HEK293 (cell line): ENCODE results near the gene UBE2V1.

Experiments used
- CTCF ChIA-PET: fragments of 350-600 bp; formaldehyde crosslinking; extraction: SDS; loops from one replicate; lab custom pipeline; 2021; ENCODE audit warnings: antibody characterized with exemption; lab: Yijun Ruan, JAX
- POLR2A ChIA-PET: fragments of 300-600 bp; formaldehyde crosslinking; extraction: SDS; loops from one replicate; lab custom pipeline; 2020; ENCODE audit warnings: antibody characterized with exemption, inconsistent platforms; lab: Yijun Ruan, JAX
- H3K27ac ChIP-seq: fragments of 200-500 bp; sonication (Bioruptor generic); 2 replicates; pipeline ENCODE4 v1.5.1; 2014; ENCODE audit warnings: low read depth, low read length, control low read depth, inconsistent platforms; ENCODE audit errors: extremely low read depth
- H3K36me3 ChIP-seq, 2 experiments: fragments of 200-500 bp in 1 of 2; sonication (Bioruptor generic) in 1 of 2; 1 replicate in 1 of 2; 2 replicates in 1 of 2; pipeline ENCODE4 v1.5.1; 2014 to 2017; ENCODE audit warnings: inconsistent platforms in 2 of 2, low read length in 2 of 2; ENCODE audit not compliant: control insufficient read depth in 2 of 2, insufficient read depth in 1 of 2
- H3K4me1 ChIP-seq: fragments of 200-500 bp; sonication (Bioruptor generic); 2 replicates; pipeline ENCODE4 v1.5.1; 2014; ENCODE audit warnings: mild to moderate bottlenecking, low read length, inconsistent platforms; ENCODE audit not compliant: control insufficient read depth, insufficient read depth
- H3K4me3 ChIP-seq: 2 replicates; pipeline ENCODE4 v1.5.1; 2011; ENCODE audit warnings: low read depth, mild to moderate bottlenecking, control low read depth, low read length, moderate library complexity
- H3K9me3 ChIP-seq: fragments of 200-500 bp; sonication (Bioruptor generic); 2 replicates; pipeline ENCODE4 v1.5.1; 2014; ENCODE audit warnings: low read depth, low read length, inconsistent platforms; ENCODE audit not compliant: control insufficient read depth, insufficient read depth
- EGR2 ChIP-seq: fragments of 450-650 bp; formaldehyde crosslinking; IDR thresholded peaks from 2 replicates; pipeline ENCODE4 v1.5.1; 2016; ENCODE audit warnings: low read depth, missing biosample characterization, missing genetic modification characterization
- GLIS1 ChIP-seq: fragments of 450-650 bp; formaldehyde crosslinking; IDR thresholded peaks from 2 replicates; pipeline ENCODE4 v1.5.1; 2016; ENCODE audit warnings: missing biosample characterization, missing genetic modification characterization
- GLIS2 ChIP-seq: fragments of 450-650 bp; formaldehyde crosslinking; IDR thresholded peaks from 2 replicates; pipeline ENCODE4 v1.5.1; 2016; ENCODE audit warnings: missing biosample characterization, missing genetic modification characterization
- HOXA7 ChIP-seq: sonication (generic); formaldehyde crosslinking; IDR thresholded peaks from 2 replicates; pipeline ENCODE4 v1.8.1; 2022; ENCODE audit warnings: missing genetic modification reagents, borderline replicate concordance
- KLF1 ChIP-seq: fragments of 450-650 bp; formaldehyde crosslinking; IDR thresholded peaks from 2 replicates; pipeline ENCODE4 v1.5.1; 2016; ENCODE audit warnings: missing biosample characterization, missing genetic modification characterization
- OSR2 ChIP-seq: fragments of 450-650 bp; formaldehyde crosslinking; IDR thresholded peaks from 2 replicates; pipeline ENCODE4 v1.5.1; 2016; ENCODE audit warnings: missing biosample characterization, missing genetic modification characterization
- SALL2 ChIP-seq: fragments of 450-650 bp; formaldehyde crosslinking; IDR thresholded peaks from 2 replicates; pipeline ENCODE4 v1.5.0; 2017; ENCODE audit warnings: missing biosample characterization, mild to moderate bottlenecking, missing genetic modification characterization, borderline replicate concordance
- SCRT1 ChIP-seq: fragments of 450-650 bp; formaldehyde crosslinking; IDR thresholded peaks from 2 replicates; pipeline ENCODE4 v1.5.1; 2016; ENCODE audit warnings: missing biosample characterization, missing genetic modification characterization, borderline replicate concordance
- SP7 ChIP-seq: fragments of 450-650 bp; formaldehyde crosslinking; IDR thresholded peaks from 2 replicates; pipeline ENCODE4 v1.5.1; 2016; ENCODE audit warnings: missing biosample characterization, missing genetic modification characterization
- TRIM28 ChIP-seq: IDR thresholded peaks from 2 replicates; pipeline ENCODE4 v1.6.1; 2011; ENCODE audit warnings: low read length, control low read depth, borderline replicate concordance
- ZFHX2 ChIP-seq: fragments of 450-650 bp; formaldehyde crosslinking; conservative IDR thresholded peaks from 2 replicates; pipeline ENCODE4 v1.5.1; 2016; ENCODE audit warnings: missing biosample characterization, missing genetic modification characterization
- ZNF16 ChIP-seq: fragments of 450-650 bp; formaldehyde crosslinking; IDR thresholded peaks from 2 replicates; pipeline ENCODE4 v1.5.1; 2016; ENCODE audit warnings: low read depth, missing biosample characterization, missing genetic modification characterization
- ZNF354C ChIP-seq: fragments of 450-650 bp; formaldehyde crosslinking; IDR thresholded peaks from 2 replicates; pipeline ENCODE4 v1.5.1; 2016; ENCODE audit warnings: missing biosample characterization, missing genetic modification characterization, low read depth, borderline replicate concordance
- ZNF433 ChIP-seq: fragments of 450-650 bp; formaldehyde crosslinking; IDR thresholded peaks from 2 replicates; pipeline ENCODE4 v1.5.1; 2016; ENCODE audit warnings: missing biosample characterization, missing genetic modification characterization, low read depth
- ZNF600 ChIP-seq: fragments of 450-650 bp; formaldehyde crosslinking; IDR thresholded peaks from 2 replicates; pipeline ENCODE4 v1.5.1; 2016; ENCODE audit warnings: missing biosample characterization, missing genetic modification characterization
- ZNF658 ChIP-seq: fragments of 450-650 bp; formaldehyde crosslinking; IDR thresholded peaks from 2 replicates; pipeline ENCODE4; 2016; ENCODE audit warnings: missing biosample characterization, missing genetic modification characterization
- ZNF792 ChIP-seq: fragments of 450-650 bp; formaldehyde crosslinking; IDR thresholded peaks from 2 replicates; pipeline ENCODE4 v1.5.1; 2016; ENCODE audit warnings: missing biosample characterization, missing genetic modification characterization
- TF ChIP-seq, protein P1 (sequence below): fragments of 450-650 bp; formaldehyde crosslinking; IDR thresholded peaks from 2 replicates; pipeline ENCODE4 v1.5.1; 2016; ENCODE audit warnings: missing biosample characterization, missing genetic modification characterization, borderline replicate concordance
- TF ChIP-seq, protein P2 (sequence below): fragments of 450-650 bp; formaldehyde crosslinking; IDR thresholded peaks from 2 replicates; pipeline ENCODE4 v1.5.1; 2017; ENCODE audit warnings: missing biosample characterization, missing genetic modification characterization
- TF ChIP-seq, protein P3 (sequence below): fragments of 450-650 bp; formaldehyde crosslinking; IDR thresholded peaks from 2 replicates; pipeline ENCODE4 v1.5.1; 2016; ENCODE audit warnings: missing biosample characterization, missing genetic modification characterization
- TF ChIP-seq, protein P4 (sequence below): fragments of 450-650 bp; formaldehyde crosslinking; optimal IDR thresholded peaks from 2 replicates; pipeline ENCODE3; 2016; ENCODE audit warnings: missing biosample characterization, mild to moderate bottlenecking, missing genetic modification characterization
- TF ChIP-seq, protein P5 (sequence below): fragments of 450-650 bp; formaldehyde crosslinking; IDR thresholded peaks from 2 replicates; pipeline ENCODE4 v1.5.1; 2016; ENCODE audit warnings: missing biosample characterization, missing genetic modification characterization

The UBE2V1 gene

DNA sequence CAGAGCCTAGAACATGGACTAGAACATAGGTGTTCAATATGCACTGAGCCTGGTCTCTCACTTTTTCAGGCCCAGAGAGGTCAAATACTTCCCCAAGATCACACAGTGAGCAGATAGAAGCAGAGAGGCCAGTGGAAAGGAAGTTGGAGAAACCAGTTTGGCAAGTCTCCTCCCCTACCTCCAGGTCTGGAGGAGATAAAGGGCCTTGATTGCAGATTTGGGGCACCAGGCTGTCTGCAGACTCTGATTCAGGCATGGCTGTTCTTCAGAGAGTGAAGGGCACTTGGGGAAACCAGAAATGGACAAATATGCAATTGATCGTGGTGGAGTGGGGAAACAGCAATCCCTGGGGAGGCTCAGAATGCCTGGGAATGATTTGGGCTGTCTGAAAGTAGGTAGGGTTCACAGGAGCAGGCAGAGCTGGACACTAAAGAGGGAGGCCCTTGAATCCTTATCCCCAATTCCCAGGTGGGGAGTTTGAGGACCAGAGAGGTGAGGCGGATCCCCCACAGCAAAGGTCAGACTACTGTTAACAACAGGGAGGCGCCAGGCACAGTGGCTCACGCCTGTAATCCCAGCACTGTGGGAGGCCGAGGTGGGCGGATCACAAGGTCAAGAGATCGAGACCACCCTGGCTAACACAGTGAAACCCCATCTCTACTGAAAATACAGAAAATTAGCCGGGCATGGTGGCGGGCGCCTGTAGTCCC, 38.2 kb upstream of the UBE2V1 start:
- POLR2A ChIA-PET, result interaction anchor here (0.8 to 1.4 kb wide), 2 partner anchors 15 to 32 kb away, joined by 3 to 5 read pairs; no protein-coding TSS in a partner anchor
- CTCF ChIA-PET, result interaction anchor here (0.8 to 3.8 kb wide), 3 partner anchors 18 to 58 kb away, joined by 4 to 44 read pairs (median 11); no protein-coding TSS in a partner anchor
- peaks cover 4% of the 10 kb centered on the region; the same call in 1 of the 2 replicates for H3K4me1 ChIP-seq
- no peak overlapping the region for H3K27ac ChIP-seq
- TF ChIP-seq, protein P1, sequence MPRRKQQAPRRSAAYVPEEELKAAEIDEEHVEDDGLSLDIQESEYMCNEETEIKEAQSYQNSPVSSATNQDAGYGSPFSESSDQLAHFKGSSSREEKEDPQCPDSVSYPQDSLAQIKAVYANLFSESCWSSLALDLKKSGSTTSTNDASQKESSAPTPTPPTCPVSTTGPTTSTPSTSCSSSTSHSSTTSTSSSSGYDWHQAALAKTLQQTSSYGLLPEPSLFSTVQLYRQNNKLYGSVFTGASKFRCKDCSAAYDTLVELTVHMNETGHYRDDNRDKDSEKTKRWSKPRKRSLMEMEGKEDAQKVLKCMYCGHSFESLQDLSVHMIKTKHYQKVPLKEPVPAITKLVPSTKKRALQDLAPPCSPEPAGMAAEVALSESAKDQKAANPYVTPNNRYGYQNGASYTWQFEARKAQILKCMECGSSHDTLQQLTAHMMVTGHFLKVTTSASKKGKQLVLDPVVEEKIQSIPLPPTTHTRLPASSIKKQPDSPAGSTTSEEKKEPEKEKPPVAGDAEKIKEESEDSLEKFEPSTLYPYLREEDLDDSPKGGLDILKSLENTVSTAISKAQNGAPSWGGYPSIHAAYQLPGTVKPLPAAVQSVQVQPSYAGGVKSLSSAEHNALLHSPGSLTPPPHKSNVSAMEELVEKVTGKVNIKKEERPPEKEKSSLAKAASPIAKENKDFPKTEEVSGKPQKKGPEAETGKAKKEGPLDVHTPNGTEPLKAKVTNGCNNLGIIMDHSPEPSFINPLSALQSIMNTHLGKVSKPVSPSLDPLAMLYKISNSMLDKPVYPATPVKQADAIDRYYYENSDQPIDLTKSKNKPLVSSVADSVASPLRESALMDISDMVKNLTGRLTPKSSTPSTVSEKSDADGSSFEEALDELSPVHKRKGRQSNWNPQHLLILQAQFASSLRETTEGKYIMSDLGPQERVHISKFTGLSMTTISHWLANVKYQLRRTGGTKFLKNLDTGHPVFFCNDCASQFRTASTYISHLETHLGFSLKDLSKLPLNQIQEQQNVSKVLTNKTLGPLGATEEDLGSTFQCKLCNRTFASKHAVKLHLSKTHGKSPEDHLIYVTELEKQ (tag by site-specific recombination), result no peak
- TF ChIP-seq ZNF792 (tag by site-specific recombination), result no peak
- TF ChIP-seq OSR2 (tag by site-specific recombination), result 0 out of 2 replicates have a peak, but pooled peaks have one; percentile 21
- TF ChIP-seq SP7 (tag by site-specific recombination), result peak; percentile 56
- peak; percentile 62 for TF ChIP-seq EGR2 (tag by site-specific recombination)
- TF ChIP-seq GLIS1 (tag by site-specific recombination), result peak; percentile 33
- peak; percentile 53 for TF ChIP-seq ZFHX2 (tag by site-specific recombination)
- H3K4me3 ChIP-seq, result no peak overlapping the region
- H3K9me3 ChIP-seq, result no peaks in the 10 kb centered on the region
- H3K36me3 ChIP-seq, result peaks cover 0 to 54% of the 10 kb centered on the region in 2 experiments; a peak in 2 of 3 replicates

DNA sequence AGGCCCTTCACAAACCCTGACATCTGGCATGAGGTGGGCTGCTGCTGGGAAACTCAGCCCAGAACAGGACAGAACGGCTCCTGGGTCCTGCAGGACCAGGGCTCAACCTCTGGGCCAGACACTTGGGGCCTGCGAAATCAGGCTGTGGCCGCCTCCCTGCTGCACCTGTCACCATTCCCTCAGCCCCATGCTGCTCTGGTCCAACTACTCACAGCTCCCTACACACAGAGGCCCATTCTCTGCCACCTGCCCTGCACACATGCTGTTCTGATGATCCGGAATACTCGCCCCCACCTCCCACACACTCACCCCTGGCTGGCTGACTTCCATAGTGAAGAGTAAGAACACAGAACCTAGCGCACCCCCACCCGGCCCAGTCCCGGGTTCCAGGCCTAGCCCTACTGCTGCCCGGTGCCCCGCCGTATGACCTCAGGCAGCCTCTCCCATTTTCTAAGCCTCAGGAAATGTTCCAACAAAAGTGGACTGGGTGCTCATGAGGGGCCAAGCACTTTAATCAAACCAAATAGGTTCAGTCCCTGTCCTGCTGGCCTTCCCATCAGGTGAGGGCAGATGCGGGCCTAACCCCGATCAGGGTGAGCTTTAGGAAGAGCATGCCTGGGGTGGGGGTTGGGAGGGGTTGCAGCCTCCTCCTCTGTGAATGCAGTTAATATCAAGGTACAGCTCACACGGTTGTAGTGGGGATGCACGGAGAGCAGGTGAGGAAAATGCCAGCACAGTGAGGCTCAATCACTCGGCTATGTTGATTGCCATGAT, 36.7 kb upstream of the UBE2V1 start:
- POLR2A ChIA-PET, result interaction anchor here (1.4 to 1.5 kb wide), 2 partner anchors 16 kb away, joined by 3 to 4 read pairs; no protein-coding TSS in a partner anchor
- no peak for TF ChIP-seq GLIS2 (tag by site-specific recombination)
- TF ChIP-seq KLF1 (tag by site-specific recombination), result no peak
- TF ChIP-seq, protein P2, sequence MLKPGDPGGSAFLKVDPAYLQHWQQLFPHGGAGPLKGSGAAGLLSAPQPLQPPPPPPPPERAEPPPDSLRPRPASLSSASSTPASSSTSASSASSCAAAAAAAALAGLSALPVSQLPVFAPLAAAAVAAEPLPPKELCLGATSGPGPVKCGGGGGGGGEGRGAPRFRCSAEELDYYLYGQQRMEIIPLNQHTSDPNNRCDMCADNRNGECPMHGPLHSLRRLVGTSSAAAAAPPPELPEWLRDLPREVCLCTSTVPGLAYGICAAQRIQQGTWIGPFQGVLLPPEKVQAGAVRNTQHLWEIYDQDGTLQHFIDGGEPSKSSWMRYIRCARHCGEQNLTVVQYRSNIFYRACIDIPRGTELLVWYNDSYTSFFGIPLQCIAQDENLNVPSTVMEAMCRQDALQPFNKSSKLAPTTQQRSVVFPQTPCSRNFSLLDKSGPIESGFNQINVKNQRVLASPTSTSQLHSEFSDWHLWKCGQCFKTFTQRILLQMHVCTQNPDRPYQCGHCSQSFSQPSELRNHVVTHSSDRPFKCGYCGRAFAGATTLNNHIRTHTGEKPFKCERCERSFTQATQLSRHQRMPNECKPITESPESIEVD (tag by site-specific recombination), result no peak
- no peak for TF ChIP-seq HOXA7 (CRISPR knock-in tag)
- TF ChIP-seq, protein P3, sequence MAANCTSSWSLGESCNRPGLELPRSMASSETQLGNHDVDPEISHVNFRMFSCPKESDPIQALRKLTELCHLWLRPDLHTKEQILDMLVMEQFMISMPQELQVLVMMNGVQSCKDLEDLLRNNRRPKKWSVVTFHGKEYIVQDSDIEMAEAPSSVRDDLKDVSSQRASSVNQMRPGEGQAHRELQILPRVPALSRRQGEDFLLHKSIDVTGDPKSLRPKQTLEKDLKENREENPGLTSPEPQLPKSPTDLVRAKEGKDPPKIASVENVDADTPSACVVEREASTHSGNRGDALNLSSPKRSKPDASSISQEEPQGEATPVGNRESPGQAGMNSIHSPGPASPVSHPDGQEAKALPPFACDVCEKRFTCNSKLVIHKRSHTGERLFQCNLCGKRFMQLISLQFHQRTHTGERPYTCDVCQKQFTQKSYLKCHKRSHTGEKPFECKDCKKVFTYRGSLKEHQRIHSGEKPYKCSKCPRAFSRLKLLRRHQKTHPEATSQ (tag by site-specific recombination), result no peak
- TF ChIP-seq ZFHX2 (tag by site-specific recombination), result peak; percentile 54
- peak; percentile 88 for TF ChIP-seq ZNF600
- TF ChIP-seq SALL2 (tag by site-specific recombination), result no peak
- TF ChIP-seq ZNF354C (tag by site-specific recombination), result no peak
- TF ChIP-seq ZNF16 (tag by site-specific recombination), result no peak
- TF ChIP-seq TRIM28, result no peak
- TF ChIP-seq, protein P4, sequence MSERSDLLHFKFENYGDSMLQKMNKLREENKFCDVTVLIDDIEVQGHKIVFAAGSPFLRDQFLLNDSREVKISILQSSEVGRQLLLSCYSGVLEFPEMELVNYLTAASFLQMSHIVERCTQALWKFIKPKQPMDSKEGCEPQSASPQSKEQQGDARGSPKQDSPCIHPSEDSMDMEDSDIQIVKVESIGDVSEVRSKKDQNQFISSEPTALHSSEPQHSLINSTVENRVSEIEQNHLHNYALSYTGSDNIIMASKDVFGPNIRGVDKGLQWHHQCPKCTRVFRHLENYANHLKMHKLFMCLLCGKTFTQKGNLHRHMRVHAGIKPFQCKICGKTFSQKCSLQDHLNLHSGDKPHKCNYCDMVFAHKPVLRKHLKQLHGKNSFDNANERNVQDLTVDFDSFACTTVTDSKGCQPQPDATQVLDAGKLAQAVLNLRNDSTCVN (tag by site-specific recombination), result peak; percentile 6
- no peak for TF ChIP-seq ZNF658 (tag by site-specific recombination)
- TF ChIP-seq, protein P5, sequence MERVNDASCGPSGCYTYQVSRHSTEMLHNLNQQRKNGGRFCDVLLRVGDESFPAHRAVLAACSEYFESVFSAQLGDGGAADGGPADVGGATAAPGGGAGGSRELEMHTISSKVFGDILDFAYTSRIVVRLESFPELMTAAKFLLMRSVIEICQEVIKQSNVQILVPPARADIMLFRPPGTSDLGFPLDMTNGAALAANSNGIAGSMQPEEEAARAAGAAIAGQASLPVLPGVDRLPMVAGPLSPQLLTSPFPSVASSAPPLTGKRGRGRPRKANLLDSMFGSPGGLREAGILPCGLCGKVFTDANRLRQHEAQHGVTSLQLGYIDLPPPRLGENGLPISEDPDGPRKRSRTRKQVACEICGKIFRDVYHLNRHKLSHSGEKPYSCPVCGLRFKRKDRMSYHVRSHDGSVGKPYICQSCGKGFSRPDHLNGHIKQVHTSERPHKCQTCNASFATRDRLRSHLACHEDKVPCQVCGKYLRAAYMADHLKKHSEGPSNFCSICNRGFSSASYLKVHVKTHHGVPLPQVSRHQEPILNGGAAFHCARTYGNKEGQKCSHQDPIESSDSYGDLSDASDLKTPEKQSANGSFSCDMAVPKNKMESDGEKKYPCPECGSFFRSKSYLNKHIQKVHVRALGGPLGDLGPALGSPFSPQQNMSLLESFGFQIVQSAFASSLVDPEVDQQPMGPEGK (tag by site-specific recombination), result no peak
- no peak for TF ChIP-seq ZNF433 (tag by site-specific recombination)
- no peak for TF ChIP-seq SCRT1

More for the DNA sequence above, 36.7 kb upstream of the UBE2V1 start:
- Histone ChIP-seq H3K4me3 (no peak overlapping the region), H3K36me3 (peaks cover 3 to 60% of the 10 kb centered on the region in 2 experiments; a peak in 2 of 3 replicates), H3K9me3 (no peaks in the 10 kb centered on the region), H3K27ac (no peak overlapping the region), H3K4me1 (peaks cover 4% of the 10 kb centered on the region; the same call in 1 of the 2 replicates)
- CTCF ChIA-PET, result interaction anchor here (0.6 kb wide), 1 partner anchor 27 kb away, joined by 3 read pairs; no protein-coding TSS in a partner anchor
